Epithelial cell of prostate (primary cell): Measurements from ENCODE around the gene GALNTL6.
"Not testable (repeated sequence)": the region's sequence is repeated elsewhere in the genome, so short reads cannot be mapped to it uniquely, and the experiment has no call there.

ENCODE experiments used
- DNase-seq: peaks from one replicate; pipeline ENCODE4 v3.0.0-alpha.2; 2011; ENCODE audit warnings: low read depth, low spot score
- H3K27ac ChIP-seq: fragments of 450-650 bp; 2 replicates; pipeline ENCODE4 v1.5.1; 2017; ENCODE audit warnings: mild to moderate bottlenecking

GALNTL6 gene

DNA sequence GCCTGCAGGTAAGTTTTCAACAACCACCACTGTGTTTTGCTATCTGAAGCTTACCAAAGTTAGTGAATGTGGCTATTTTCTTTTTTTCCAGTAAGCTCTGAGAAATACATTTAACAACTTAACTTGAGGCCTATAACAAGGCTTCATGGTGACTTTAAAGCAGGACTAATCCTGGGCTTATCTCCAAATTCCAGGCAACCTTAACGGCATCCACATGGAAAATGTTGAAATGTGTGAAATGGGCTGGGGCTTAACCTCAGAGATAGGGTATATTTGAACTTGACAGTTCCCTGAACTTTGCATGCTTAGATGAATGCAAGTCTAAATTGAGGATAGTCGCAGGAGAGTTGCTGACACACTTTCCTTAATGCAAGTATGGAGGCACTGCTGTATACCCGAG, 539.2 kb downstream of the GALNTL6 start:
- no peak overlapping the region for H3K27ac ChIP-seq
- DNase-seq, result no peak

GRCh38 chr4:172356016-172356415, 542.8 kb downstream of the GALNTL6 start:
- no peak for DNase-seq
- no peak overlapping the region for H3K27ac ChIP-seq

DNA sequence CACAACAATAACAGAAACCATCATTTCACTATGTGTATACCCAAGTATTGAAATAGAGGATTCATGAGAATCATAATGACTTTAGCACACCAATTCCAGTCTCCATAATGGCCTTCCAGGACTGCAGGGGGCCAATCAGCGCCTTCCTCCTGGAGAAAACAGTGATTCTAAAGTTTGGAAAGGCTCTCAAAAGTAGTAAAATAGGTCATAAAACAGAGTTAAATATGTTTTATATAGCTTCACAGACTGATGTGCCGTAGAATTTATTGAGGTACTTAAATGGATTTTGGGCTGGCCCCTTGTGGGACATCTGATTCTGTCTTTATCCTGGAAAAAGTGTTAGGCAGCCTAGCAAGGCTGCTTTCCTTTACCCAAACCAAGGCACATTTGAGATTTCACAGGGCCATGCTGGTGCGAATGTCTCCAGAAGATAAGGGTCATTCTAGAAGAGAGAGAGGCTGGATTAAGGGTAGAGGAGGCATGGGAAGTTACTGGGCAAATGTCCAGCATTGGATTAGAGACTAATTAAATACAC, 543.9 kb downstream of the GALNTL6 start:
- H3K27ac ChIP-seq, result no peak overlapping the region
- DNase-seq, result no peak

DNA sequence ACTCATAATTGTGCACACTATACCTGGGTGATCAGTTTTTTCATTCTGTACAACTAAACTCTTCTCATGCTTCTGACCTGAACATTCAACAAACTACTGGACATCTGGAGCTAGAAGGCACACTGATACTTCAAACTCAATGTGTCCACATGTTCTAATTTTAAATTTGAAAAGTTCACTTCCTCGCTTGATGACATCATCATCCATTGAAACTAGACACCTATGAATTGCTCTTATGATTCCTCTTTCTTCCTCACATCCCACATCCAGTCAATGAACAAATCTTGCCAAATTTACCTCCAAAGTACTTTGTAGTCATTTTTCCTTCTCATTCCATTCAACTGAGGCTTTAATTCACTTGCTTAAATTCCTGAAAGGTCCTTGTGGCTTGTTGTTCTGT, 549.4 kb downstream of the GALNTL6 start:
- no peak overlapping the region for H3K27ac ChIP-seq
- DNase-seq, result no peak

DNA sequence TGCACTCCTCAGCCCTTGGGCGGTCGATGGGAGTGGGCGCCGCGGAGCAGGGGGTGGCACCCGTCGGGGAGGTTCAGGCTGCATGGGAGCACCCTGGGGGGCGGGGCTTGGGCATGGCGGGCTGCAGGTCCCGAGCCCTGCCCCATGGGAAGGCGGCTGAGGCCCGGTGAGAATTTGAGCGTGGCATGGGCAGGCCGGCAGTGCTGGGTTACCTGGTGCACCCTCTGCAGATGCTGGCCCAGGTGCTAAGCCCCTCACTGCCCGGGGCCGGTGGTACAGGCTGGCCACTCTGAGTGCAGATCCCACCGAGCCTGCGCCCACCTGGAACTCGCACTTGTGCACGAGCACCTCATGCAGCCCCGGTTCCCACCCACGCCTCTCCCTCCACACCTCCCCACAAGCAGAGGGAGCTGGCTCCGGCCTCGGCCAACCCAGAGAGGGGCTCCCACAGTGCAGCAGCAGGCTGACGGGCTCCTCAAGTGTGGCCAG, 556.3 kb downstream of the GALNTL6 start:
- H3K27ac ChIP-seq, result no peak overlapping the region
- DNase-seq, result no peak

GRCh38 chr4:172377486-172378140, 564.4 kb downstream of the GALNTL6 start:
- no peak overlapping the region for H3K27ac ChIP-seq
- no peak for DNase-seq

- H3K27ac ChIP-seq, result no peak overlapping the region
- no peak for DNase-seq
Observed at GRCh38 chr4:172379834-172380233, 566.6 kb downstream of the GALNTL6 start.

DNA sequence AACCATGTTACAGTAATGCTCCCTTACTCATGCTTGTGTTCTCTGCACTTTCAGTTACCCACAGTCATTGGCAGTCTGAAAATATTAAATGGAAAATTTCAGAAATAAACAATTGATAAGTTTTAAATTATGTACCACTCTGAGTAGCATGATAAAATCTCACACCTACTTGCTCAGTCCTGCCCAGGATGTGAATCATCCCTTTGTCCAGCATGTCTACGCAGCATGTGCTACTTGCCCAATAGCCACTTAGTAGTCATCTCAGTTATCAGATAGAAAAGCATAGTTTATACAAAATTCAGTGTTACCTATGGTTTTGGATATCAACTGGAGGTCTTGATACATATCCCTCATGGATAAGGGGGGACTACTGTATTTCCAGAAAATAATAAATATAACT, 577.1 kb downstream of the GALNTL6 start:
- peak; percentile 51 for DNase-seq
- peak overlapping the region; percentile 11 for H3K27ac ChIP-seq

DNA sequence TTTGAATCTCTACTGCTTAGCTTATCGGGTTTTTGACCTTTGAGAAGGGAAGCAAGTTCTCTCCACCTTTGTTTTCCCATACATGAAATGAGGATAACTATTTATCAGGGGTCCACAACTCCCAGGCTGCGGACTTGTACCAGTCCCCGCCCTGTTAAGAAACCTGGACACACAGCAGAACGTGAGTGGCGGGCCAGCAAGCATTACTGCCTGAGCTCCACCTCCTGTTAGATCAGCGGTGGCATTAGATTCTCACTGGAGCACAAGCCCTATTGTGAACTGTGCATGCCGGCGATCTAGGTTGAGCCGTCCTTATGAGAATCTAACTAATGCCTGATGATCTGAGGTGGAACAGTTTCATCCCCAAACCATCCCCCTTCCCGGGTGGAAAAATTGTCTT, 579.5 kb downstream of the GALNTL6 start:
- no peak for DNase-seq
- no peak overlapping the region for H3K27ac ChIP-seq

DNA sequence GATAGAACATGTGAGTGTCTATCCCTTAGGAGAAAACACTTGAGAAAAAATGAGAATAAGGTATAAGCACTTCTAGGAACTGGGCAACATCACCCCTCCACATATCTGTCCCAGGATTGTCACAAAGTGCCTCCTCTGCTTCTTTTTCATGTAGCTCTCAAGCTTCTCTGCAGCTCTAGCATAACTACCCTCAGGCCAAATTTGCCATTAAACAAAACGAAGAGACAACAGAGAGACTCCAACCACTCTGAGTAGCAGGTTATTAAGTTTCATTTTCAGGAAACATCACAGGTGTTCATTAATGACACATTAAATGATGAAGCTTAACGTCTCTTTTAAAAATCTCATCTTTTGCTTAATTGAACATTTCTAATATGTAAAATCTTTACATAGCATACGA, 580.0 kb downstream of the GALNTL6 start:
- DNase-seq, result no peak
- H3K27ac ChIP-seq, result no peak overlapping the region

DNA sequence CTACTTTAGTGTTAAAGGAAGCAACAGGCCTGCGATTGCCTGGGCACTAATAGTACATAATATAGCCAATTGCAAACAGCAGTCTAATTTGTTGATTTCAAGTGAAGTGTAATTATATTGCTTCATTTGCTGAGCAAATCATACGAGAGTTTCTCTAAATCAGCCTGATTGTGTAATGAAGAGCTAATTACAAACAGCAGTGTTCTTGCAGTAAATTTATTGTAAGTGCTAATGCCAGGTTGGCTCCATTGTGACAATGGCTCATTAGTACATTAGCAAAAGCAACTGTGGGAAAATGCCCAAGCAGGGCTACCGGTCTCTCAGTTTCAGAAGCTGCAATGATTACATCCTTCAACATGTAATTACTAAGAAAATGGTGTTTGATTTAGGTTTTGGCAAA, 591.5 kb downstream of the GALNTL6 start:
- no peak for DNase-seq
- H3K27ac ChIP-seq, result no peak overlapping the region

- no peak overlapping the region for H3K27ac ChIP-seq
- DNase-seq, result no peak
Observed at GRCh38 chr4:172410363-172410762, 597.2 kb downstream of the GALNTL6 start.

DNA sequence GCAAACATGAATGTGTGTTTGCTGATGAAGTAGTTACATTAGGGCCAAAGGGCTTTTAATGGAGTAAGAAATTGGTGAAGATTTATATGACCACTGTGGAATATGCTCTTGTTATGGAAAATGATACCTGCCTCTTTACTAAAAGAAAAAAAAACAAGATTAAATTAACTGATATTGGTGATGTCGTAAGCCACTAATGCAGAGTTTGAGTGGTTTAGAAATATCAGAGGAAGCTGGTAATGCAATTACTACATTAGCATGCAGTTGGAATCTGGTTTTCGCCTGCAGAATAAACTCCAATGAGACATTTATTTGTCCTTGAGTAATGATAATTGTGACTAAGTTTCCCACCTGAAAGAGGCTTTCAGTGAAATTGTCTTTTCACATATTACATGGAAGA, 597.9 kb downstream of the GALNTL6 start:
- DNase-seq, result no peak
- H3K27ac ChIP-seq, result no peak overlapping the region

DNA sequence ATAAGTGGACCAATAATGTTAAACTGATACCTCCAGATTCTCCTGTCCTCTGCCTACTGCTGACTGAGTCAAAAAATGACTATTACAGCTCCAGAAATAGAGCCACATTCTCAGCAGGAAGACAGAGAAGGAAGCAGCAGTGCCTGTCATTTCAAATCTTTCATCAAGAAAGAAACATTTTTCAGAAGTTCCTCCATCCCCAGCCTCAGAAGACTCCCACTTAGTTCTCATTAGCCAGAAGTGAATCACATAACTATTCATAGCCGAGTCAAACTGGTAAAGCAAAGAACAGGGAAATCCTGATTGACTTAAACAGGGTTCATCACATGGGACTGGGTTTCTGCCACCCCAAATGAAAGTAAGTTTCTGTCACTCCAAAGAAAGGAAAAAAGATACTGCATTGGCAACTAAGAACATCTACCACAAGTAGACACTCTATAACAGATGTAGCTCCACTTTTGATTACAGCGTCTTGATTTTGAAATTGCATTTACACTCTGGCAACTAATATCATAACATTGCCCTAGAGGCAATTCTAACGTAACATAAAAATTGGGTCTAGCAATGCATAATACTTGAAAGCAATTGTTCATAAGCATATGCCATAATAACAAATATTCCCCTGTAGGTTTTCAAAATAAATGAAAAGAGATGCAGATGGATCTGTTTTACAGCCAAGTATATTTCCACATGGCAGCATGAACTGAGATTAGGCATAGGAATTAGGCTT, 599.8 kb downstream of the GALNTL6 start:
- no peak for DNase-seq
- no peak overlapping the region for H3K27ac ChIP-seq

- DNase-seq, H3K27ac ChIP-seq: not testable (repeated sequence)
Observed at GRCh38 chr4:172428979-172429378, 615.8 kb downstream of the GALNTL6 start.

DNA sequence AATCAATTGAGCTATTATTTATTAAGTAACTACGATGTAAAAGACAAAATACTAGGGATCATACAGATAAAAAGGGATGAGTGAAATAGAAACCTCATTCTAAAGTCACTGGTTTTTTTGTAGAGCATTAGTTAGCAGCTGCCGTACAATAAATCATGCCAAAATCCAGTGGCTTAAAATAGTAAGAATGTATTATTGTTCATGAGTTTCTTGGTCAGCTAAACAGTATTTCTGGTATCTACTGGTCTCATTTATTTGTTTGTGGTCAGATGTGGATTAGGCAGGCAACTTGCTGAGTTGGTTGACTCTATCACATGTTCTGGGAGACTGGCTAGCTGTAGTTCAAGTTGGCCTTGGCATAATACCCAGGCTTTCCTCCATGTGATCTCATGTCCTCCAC, 667.3 kb downstream of the GALNTL6 start:
- DNase-seq, result no peak
- no peak overlapping the region for H3K27ac ChIP-seq

DNA sequence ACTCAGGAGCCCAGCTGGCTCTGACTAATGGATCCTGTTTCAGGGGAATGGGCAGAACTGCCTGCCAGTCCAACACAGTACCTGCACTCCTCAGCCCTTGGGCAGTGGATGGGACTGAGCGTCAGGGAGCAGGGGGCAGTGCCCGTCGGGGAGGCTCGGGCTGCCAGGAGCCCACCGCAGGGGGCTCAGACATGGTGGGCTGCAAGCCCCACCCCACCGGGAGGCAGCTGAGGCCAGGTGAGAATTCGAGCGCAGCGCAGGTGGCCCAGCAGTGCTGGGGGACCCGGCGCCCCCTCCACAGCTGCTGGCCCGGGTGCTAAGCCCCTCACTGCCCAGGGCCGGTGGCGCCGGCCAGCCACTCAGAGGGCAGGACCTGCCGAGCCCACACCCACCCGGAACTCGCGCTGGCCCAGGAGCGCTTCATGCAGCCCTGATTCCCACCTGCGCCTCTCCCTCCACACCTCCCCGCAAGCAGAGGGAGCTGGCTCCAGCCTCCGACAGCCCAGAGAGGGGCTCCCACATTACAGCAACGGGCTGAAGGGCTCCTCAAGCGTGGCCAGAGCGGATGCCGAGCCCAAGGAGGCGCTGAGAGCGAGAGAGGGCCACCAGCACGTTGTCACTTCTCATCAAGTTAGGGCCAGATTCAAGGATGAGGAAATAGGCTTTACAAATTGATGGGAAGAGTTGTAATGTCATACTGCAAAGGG, 668.8 kb downstream of the GALNTL6 start:
- no peak for DNase-seq
- H3K27ac ChIP-seq, result no peak overlapping the region

DNA sequence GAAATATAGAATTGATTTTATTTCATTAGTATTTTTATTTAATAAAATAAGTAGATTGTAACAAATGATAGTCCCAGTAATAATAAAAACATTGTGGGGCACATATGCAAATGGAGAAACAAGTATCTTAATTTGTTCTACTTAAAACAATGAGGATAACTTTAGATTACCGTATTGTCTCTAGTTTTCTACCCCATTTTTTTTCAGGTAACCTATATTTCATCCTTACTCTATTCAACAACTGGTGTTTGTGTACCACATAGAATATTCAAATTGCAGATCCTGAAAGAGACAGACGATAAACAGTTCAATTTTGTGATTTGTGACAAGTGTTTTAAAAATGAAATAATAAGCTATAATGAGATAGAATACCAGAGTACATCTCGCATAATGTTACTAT, 671.8 kb downstream of the GALNTL6 start:
- no peak for DNase-seq
- no peak overlapping the region for H3K27ac ChIP-seq

DNA sequence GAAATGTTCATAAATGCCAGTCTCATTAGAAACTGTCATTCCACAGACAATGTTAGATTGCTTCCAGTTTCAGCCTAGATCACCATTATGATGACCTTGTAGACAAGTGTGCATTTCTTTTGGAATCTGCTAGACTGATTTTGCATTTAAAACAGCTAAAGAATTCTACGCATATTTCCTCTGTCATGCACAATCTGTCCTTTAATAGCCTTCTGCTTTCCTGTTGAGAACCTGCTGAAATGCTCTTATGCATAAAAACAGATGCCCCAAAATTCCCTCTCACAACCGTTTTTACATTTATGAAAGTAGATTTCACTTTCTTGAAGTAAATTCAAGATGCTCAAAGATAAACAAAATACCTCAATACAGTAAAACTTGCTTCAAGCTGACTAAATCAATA, 673.3 kb downstream of the GALNTL6 start:
- no peak overlapping the region for H3K27ac ChIP-seq
- no peak for DNase-seq

- no peak overlapping the region for H3K27ac ChIP-seq
- no peak for DNase-seq
Observed at GRCh38 chr4:172489861-172490260, 676.7 kb downstream of the GALNTL6 start.

DNA sequence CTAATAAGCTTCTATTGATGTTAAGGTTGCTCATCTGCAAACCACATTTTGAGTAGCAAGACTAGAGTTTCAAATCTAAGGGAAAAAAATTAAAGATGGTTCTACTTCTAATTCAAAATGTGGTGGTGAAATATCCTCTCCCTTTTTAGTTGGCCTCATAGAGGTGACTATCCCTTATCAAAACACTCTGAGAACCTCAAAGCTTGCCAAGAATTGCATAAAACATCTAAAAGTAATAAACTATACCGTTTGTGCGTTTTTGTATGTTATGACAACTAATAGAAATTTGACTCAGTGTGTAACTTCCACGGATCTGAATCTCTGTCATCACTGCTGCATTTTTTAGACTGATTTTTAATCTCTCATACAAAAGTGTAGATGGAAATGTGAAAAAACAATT, 682.6 kb downstream of the GALNTL6 start:
- no peak for DNase-seq
- H3K27ac ChIP-seq, result no peak overlapping the region
